HG03108 (cell line): ENCODE data around the gene MMEL1.
"Not testable (repeated sequence)": the region's sequence is repeated elsewhere in the genome, so short reads cannot be mapped to it uniquely, and the experiment has no call there.

Source experiments
- ATAC-seq: cut with Tn5 transposase; IDR thresholded peaks from one replicate; pipeline ENCODE4 v1.9.1; 2021; ENCODE audit warnings: moderate library complexity; ENCODE audit not compliant: unreplicated experiment

The MMEL1 gene, protein sequence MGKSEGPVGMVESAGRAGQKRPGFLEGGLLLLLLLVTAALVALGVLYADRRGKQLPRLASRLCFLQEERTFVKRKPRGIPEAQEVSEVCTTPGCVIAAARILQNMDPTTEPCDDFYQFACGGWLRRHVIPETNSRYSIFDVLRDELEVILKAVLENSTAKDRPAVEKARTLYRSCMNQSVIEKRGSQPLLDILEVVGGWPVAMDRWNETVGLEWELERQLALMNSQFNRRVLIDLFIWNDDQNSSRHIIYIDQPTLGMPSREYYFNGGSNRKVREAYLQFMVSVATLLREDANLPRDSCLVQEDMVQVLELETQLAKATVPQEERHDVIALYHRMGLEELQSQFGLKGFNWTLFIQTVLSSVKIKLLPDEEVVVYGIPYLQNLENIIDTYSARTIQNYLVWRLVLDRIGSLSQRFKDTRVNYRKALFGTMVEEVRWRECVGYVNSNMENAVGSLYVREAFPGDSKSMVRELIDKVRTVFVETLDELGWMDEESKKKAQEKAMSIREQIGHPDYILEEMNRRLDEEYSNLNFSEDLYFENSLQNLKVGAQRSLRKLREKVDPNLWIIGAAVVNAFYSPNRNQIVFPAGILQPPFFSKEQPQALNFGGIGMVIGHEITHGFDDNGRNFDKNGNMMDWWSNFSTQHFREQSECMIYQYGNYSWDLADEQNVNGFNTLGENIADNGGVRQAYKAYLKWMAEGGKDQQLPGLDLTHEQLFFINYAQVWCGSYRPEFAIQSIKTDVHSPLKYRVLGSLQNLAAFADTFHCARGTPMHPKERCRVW

DNA sequence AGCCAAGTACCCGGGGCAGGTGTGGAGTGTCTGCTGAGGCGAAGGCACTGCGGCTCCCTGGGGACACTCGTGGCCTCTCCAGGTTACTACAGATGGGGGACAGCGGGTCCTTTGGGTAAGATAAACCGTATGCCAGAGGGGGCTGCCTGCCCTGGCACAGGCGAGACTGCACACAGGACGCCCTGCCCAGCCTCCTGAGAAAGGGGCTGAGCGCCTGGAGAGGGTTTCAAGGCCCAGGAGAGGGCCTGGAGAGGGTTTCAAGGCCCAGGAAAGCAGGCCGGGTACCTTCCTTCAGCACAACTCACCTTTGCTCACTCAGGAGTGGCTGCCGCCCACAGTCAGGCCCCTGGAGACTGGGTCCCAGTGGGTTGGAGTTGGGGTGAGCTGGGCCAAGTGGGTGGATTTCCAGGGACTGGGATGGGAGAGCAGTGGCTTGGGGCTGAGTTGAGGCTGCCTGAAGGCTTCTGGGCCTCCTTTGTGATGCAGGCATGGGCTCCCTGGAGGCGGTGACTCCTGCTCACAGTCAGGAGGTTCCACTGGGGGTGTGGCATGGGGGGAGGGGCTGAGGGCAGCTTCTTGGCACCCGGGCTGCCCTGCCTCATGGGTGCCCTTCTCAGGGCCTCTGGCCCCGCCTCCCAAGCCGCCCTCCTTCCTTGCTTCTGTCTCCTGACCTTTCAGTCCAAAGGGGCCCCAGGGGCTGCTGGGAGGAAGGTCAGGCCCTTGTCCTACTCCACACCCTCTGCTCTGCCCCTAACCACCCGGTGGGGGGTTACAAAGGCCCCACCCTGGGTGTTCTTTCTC is at the start of gene MMEL1:
MMEL1 (minus strand) TSS at position 456 of the 801 bp plus-strand sequence. CDS start 3,532 bp downstream, outside the sequence.
- no peak for ATAC-seq

DNA sequence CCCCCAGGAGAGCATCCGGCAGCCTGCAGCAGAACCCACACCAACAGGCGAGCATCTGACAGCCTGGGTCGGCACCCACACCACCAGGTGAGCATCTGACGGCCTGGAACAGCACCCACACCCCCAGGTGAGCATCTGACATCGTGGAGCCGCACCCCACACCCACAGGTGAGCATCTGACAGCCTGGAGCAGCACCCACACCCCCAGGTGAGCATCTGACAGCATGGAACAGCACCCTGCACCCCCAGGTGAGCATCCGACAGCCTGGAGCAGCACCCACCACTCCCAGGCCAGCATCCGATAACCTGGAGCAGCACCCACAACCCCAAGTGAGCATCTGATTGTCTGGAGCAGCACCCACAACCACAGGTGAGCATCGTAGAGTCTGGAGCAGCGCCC is 43.9 kb upstream of the MMEL1 start:
- not testable (repeated sequence) for ATAC-seq

- ATAC-seq = not testable (repeated sequence)
Measured at GRCh38 chr1:2671656-2672055, 38.8 kb upstream of the MMEL1 start.

- ATAC-seq = not testable (repeated sequence)
Measured at GRCh38 chr1:2659806-2660205, 27.0 kb upstream of the MMEL1 start.

DNA sequence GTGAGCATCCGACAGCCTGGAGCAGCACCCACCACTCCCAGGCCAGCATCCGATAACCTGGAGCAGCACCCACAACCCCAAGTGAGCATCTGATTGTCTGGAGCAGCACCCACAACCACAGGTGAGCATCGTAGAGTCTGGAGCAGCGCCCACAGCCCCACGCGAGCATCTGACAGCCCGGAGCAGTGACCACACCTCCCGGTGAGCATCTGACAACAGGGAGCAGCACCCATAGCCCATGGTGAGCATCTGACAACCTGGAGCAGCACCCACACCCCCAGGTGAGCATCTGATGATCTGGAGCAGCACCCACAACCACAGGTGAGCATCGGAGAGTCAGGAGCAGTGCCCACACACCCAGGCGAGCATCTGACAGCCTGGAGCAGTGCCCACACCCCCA is 25.1 kb upstream of the MMEL1 start:
- not testable (repeated sequence) for ATAC-seq

- ATAC-seq = not testable (repeated sequence)
Measured at GRCh38 chr1:2657124-2657523, 24.3 kb upstream of the MMEL1 start.

DNA sequence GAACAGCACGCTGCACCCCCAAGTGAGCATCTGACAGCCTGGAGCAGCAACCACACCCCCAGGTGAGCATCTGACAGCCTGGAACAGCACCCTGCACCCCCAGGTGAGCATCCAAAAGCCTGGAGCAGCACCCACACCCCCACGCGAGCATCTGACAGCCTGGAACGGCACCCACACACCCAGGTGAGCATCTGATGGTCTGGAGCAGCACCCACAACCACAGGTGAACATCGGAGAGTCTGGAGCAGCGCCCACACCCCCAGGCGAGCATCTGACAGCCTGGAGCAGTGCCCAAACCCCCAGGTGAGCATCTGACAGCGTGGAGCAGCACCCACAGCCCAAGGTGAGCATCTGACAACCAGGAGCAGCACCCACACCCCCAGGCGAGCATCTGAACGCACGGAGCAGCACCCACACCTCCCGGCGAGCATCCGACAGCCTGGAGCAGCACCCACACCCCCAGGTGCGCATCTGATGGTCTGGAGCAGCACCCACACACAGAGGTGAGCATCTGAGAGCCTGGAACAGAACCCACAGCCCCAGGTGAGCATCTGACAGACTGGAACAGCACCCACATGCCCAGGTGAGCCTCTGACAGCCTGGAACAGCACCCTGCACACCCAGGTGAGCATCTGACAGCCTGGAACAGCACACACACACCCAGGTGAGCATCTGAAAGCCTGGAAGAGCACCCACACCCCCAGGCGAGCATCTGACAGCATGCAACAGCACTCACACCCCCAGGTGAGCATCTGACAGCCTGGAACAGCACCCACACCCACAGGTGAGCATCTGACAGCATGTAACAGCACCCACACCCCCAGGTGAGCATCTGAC is 23.0 kb upstream of the MMEL1 start:
- not testable (repeated sequence) for ATAC-seq

DNA sequence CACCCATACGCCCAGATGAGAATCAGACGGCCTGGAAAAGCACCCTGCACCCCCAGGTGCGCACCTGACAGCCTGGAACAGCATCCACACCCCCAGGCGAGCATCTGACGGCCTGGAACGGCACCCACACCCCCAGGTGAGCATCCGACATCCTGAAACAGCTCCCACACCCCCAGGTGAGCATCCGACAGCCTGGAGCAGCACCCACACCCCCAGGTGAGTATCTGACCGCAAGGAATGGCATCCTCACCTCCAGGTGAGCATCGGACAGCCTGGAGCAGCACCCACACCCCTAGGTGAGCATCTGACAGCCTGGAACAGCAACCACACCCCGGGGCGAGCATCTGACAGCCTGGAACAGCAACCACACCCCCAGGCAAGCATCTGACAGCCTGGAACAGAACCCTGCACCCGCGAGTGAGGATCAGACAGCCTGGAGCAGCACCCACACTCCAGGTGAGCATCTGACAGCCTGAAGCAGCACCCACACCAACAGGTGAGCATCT is 21.7 kb upstream of the MMEL1 start:
- ATAC-seq = not testable (repeated sequence)

DNA sequence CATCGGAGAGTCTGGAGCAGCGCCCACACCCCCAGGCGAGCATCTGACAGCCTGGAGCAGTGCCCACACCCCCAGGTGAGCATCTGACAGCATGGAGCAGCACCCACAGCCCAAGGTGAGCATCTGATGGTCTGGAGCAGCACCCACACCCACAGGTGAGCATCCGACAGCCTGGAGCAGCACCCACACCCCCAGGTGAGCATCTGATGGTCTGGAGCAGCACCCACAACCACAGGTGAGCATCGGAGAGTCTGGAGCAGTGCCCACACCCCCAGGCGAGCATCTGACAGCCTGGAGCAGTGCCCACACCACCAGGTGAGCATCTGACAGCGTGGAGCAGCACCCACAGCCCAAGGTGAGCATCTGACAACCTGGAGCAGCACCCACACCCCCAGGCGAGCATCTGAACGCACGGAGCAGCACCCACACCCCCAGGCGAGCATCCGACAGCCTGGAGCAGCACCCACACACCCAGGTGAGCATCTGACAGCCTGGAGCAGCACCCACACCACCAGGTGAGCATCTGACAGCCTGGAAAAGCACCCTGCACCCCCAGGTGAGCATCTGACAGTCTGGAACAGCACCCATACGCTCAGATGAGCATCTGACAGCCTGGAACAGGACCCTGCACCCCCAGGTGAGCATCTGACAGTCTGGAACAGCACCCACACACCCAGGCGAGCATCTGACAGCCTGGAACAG is 21.1 kb upstream of the MMEL1 start:
- ATAC-seq = not testable (repeated sequence)

GRCh38 chr1:2652926-2653571 is 20.2 kb upstream of the MMEL1 start:
- not testable (repeated sequence) for ATAC-seq

DNA sequence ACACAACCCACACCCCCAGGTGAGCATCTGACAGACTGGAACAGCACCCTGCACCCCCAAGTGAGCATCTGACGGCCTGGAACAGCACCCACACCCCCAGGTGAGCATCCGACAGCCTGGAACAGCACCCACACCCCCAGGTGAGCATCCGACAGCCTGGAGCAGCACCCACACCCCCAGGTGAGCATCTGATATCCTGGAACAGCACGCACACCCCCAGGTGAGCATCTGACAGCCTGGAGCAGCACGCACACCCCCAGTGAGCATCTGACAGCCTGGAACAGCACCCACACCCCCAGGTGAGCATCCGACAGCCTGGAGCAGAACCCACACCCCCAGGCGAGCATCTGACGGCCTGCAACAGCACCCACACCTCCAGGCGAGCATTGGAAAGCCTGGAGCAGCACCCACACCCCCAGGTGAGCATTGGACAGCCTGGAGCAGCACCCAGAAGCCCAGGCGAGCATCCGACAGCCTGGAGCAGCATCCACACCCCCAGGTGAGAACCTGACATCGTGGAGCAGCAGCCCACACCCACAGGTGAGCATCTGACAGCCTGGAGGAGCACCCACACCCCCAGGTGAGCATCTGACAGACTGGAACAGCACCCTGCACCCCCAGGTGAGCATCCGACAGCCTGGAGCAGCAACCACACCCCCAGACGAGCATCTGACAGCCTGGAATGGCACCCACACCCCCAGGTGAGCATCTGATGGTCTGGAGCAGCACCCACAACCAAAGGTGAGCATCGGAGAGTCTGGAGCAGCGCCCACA is 19.5 kb upstream of the MMEL1 start:
- ATAC-seq = not testable (repeated sequence)

- ATAC-seq = no peak
Measured at GRCh38 chr1:2650967-2651645, 18.3 kb upstream of the MMEL1 start.

DNA sequence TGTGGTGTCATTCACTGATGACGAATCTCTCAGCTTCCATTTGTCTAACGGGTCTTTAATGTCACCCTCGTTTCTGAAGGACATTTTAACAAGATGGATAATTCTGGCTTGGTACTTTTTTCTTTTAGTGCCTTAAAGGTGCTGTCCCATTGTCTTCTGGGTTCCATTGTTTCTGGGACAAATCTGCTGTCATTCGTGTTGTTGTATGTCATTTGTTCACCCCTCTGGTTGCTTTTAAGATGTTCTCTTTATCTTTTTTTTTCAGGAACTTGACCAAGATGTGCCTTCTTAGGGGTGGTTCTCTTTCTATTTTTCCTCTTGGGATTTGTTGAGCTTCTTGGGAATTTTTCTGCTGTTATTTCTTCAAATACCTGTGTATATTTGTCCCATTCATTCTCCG is 14.0 kb upstream of the MMEL1 start:
- no peak for ATAC-seq

GRCh38 chr1:2645776-2646175 is 13.0 kb upstream of the MMEL1 start:
- no peak for ATAC-seq

- no peak for ATAC-seq
Measured at GRCh38 chr1:2645143-2645542, 12.3 kb upstream of the MMEL1 start.

DNA sequence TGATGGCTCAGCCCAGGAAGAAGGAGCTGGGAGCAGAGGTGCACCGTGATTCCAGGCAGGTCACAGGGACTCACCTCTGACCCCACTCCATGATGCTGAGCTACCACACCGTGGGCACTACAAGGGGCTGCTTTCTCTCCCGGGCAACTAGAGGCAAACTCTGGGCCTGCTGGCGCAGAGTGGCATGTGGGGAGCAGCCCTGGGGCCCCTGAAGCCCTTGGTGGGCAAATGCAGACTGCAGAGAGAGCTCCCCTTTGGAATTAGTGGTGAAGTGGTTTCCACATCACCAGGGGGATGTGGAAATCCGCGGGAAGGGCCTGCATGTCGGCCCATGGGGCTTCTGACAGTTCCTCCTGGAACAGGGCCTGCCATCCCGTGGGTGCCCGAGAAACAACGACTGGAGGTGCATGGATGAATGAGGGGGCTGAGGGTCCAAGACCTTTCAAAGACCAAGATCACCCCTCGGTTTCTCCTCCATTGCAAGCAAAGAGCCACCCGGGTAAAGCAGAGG is 11.8 kb upstream of the MMEL1 start:
- no peak for ATAC-seq

DNA sequence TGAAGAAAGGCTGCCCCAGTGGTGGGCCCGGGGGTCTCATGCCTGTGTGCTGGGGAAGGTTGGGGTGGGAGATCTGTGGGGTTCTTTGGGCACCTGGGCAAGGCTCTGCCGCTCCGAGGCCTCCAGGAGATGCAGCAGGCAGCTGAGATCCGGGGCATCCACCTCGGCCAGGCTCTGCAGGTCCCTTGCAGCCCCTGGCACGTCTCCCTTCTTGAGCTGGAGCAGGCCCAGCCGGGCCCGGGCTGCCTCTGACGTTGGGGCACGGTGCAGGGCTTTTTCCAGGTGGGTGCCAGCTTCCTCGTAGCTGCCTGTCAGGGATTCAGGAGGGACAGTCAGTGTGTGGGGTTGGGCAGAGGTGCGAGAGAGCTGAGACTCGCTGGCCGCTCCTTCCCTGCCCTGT is 11.4 kb upstream of the MMEL1 start:
- no peak for ATAC-seq
